ENCODE data around the gene OR11H7. TPM values are rescaled to one million over a fixed set of nuclear protein-coding genes. Genes with fewer than 3 reads are reported as not detected.

The OR11H7 gene
- total and polyA plus RNA-seq, 9 of the 15 experiments (the other 6 are each of a cell fraction or from before 2014, with no cell fraction given) = not detected

DNA sequence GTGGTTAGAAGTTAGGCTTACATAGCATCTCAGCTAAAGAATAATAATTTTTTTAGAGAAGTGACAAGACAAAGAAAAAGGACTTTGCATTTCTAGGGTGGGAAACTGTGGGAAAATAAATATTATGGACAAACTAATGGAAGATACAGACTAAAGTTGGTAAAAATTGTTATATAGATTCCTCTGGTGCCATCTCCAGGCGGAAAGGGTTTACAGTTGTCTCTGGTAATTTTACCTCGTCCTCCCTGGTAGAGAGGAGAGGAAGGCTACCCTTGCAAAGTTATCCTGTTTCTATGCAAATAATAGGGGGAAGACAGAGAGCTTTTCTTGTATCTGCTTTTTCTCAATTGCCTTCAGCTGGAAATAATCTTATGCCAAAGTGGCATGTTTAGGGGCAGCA, 32.9 kb upstream of the OR11H7 start (continued):
- TF ChIP-seq, protein P1, sequence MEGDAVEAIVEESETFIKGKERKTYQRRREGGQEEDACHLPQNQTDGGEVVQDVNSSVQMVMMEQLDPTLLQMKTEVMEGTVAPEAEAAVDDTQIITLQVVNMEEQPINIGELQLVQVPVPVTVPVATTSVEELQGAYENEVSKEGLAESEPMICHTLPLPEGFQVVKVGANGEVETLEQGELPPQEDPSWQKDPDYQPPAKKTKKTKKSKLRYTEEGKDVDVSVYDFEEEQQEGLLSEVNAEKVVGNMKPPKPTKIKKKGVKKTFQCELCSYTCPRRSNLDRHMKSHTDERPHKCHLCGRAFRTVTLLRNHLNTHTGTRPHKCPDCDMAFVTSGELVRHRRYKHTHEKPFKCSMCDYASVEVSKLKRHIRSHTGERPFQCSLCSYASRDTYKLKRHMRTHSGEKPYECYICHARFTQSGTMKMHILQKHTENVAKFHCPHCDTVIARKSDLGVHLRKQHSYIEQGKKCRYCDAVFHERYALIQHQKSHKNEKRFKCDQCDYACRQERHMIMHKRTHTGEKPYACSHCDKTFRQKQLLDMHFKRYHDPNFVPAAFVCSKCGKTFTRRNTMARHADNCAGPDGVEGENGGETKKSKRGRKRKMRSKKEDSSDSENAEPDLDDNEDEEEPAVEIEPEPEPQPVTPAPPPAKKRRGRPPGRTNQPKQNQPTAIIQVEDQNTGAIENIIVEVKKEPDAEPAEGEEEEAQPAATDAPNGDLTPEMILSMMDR (IDR thresholded peaks at IDR 0.05 in 2 of 3, conservative IDR thresholded peaks at IDR 0.05 in 1 of 3; ENCODE audit: insufficient read depth in 2 of 3, low read depth in 1 of 3, low read length in 3 of 3) = peak; percentile 18 to 47 (median 37); a peak in 4 of 6 replicates
- TF ChIP-seq, protein P2, sequence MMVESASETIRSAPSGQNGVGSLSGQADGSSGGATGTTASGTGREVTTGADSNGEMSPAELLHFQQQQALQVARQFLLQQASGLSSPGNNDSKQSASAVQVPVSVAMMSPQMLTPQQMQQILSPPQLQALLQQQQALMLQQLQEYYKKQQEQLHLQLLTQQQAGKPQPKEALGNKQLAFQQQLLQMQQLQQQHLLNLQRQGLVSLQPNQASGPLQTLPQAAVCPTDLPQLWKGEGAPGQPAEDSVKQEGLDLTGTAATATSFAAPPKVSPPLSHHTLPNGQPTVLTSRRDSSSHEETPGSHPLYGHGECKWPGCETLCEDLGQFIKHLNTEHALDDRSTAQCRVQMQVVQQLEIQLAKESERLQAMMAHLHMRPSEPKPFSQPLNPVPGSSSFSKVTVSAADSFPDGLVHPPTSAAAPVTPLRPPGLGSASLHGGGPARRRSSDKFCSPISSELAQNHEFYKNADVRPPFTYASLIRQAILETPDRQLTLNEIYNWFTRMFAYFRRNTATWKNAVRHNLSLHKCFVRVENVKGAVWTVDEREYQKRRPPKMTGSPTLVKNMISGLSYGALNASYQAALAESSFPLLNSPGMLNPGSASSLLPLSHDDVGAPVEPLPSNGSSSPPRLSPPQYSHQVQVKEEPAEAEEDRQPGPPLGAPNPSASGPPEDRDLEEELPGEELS (CRISPR knock-in tag; IDR thresholded peaks at IDR 0.05; ENCODE audit: borderline replicate concordance) = no peak
- no peak for TF ChIP-seq EP400 (IDR thresholded peaks at IDR 0.05)
- no peak for TF ChIP-seq SRSF3 (IDR thresholded peaks at IDR 0.05; ENCODE audit: insufficient read depth, low read length)
- peak in 1 of 2 experiments; percentile 42; a peak in 1 of 4 replicates for TF ChIP-seq SRF (CRISPR knock-in tag; IDR thresholded peaks at IDR 0.05)
- no peak for TF ChIP-seq HNRNPLL (IDR thresholded peaks at IDR 0.05; ENCODE audit: low read depth, low read length, poor library complexity, severe bottlenecking)
- TF ChIP-seq POLR2AphosphoS2 (IDR thresholded peaks at IDR 0.05; ENCODE audit: low read length) = no peak
- peak; percentile 66 for TF ChIP-seq ZNF75A (CRISPR knock-in tag; IDR thresholded peaks at IDR 0.05)
- no peak for TF ChIP-seq ZNF263 (CRISPR knock-in tag; IDR thresholded peaks at IDR 0.05; ENCODE audit: borderline replicate concordance)
- TF ChIP-seq, protein P3, sequence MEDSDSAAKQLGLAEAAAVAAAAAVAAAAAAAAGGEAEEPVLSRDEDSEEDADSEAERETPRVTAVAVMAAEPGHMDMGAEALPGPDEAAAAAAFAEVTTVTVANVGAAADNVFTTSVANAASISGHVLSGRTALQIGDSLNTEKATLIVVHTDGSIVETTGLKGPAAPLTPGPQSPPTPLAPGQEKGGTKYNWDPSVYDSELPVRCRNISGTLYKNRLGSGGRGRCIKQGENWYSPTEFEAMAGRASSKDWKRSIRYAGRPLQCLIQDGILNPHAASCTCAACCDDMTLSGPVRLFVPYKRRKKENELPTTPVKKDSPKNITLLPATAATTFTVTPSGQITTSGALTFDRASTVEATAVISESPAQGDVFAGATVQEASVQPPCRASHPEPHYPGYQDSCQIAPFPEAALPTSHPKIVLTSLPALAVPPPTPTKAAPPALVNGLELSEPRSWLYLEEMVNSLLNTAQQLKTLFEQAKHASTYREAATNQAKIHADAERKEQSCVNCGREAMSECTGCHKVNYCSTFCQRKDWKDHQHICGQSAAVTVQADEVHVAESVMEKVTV (CRISPR knock-in tag; IDR thresholded peaks at IDR 0.05) = 0 out of 2 replicates have a peak, but pooled peaks have one; percentile 32
- no peak for TF ChIP-seq NR4A1 (CRISPR knock-in tag; IDR thresholded peaks at IDR 0.05)
- no peak for TF ChIP-seq NR4A1 (tag; IDR thresholded peaks at IDR 0.05)
- no peak for TF ChIP-seq XRCC3 (IDR thresholded peaks at IDR 0.05)
- no peak for TF ChIP-seq MYC (IDR thresholded peaks at IDR 0.05; ENCODE audit: low read depth, low read length)
- TF ChIP-seq MYC (CRISPR knock-in tag; IDR thresholded peaks at IDR 0.05; ENCODE audit: borderline replicate concordance, low read depth) = no peak
- no peak for TF ChIP-seq TAL1 (IDR thresholded peaks at IDR 0.05)
- TF ChIP-seq, protein P4, sequence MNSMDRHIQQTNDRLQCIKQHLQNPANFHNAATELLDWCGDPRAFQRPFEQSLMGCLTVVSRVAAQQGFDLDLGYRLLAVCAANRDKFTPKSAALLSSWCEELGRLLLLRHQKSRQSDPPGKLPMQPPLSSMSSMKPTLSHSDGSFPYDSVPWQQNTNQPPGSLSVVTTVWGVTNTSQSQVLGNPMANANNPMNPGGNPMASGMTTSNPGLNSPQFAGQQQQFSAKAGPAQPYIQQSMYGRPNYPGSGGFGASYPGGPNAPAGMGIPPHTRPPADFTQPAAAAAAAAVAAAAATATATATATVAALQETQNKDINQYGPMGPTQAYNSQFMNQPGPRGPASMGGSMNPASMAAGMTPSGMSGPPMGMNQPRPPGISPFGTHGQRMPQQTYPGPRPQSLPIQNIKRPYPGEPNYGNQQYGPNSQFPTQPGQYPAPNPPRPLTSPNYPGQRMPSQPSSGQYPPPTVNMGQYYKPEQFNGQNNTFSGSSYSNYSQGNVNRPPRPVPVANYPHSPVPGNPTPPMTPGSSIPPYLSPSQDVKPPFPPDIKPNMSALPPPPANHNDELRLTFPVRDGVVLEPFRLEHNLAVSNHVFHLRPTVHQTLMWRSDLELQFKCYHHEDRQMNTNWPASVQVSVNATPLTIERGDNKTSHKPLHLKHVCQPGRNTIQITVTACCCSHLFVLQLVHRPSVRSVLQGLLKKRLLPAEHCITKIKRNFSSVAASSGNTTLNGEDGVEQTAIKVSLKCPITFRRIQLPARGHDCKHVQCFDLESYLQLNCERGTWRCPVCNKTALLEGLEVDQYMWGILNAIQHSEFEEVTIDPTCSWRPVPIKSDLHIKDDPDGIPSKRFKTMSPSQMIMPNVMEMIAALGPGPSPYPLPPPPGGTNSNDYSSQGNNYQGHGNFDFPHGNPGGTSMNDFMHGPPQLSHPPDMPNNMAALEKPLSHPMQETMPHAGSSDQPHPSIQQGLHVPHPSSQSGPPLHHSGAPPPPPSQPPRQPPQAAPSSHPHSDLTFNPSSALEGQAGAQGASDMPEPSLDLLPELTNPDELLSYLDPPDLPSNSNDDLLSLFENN (IDR thresholded peaks at IDR 0.05; ENCODE audit: low read depth in 2 of 2, low read length in 2 of 2) = no peak
- TF ChIP-seq ZNF217 (CRISPR knock-in tag; IDR thresholded peaks at IDR 0.05) = no peak
- no peak for TF ChIP-seq CEBPB (tag; IDR thresholded peaks at IDR 0.05)
- TF ChIP-seq DNMT1 (IDR thresholded peaks at IDR 0.05) = no peak
- TF ChIP-seq ZKSCAN1 (IDR thresholded peaks at IDR 0.05; ENCODE audit: low read depth, low read length) = no peak
